Measurements from ENCODE around the gene C16orf74. TPM values are rescaled to one million over a fixed set of nuclear protein-coding genes. Genes with fewer than 3 reads are reported as not detected.

Gene C16orf74
- total and polyA plus RNA-seq, 12 donors: 0.16 to 3.2 (median 0.46) TPM; not detected in 1

GRCh38 chr16:85678016-85678415 lies 72.9 kb downstream of the C16orf74 start:
- Histone ChIP-seq H3K4me1 (replicated peaks in 1 of 2) (peaks cover 15 to 25% of the 10 kb centered on the region in 2 donors), H3K36me3 (replicated peaks in 1 of 2) (peaks cover 0 to 20% of the 10 kb centered on the region in 2 donors), H3K27ac (no peak overlapping the region), H3K9me3 (replicated peaks in 1 of 3) (no peaks in the 10 kb centered on the region), H3K4me3 (no peak overlapping the region), H3K27me3 (no peaks in the 10 kb centered on the region)
- intact Hi-C loops (cut with DNase I): no loop called here
- no peak for TF ChIP-seq POLR2A (IDR thresholded peaks at IDR 0.05)
- TF ChIP-seq CTCF (IDR thresholded peaks at IDR 0.05): no peak
- no peak for DNase-seq
- WGBS, 4 donors: 72 to 90% (median 78%) methylated on average over 8 of the region's 8 CpGs

- Histone ChIP-seq H3K36me3 (replicated peaks in 1 of 2) (peaks cover 0 to 25% of the 10 kb centered on the region in 2 donors), H3K27me3 (no peaks in the 10 kb centered on the region), H3K9me3 (replicated peaks in 1 of 3) (no peaks in the 10 kb centered on the region), H3K4me1 (replicated peaks in 1 of 2) (peaks cover 15 to 25% of the 10 kb centered on the region in 2 donors), H3K4me3 (no peak overlapping the region), H3K27ac (no peak overlapping the region)
- TF ChIP-seq POLR2A (IDR thresholded peaks at IDR 0.05) (no peak), CTCF (IDR thresholded peaks at IDR 0.05) (no peak)
- WGBS, 4 donors: 79 to 88% (median 84%) methylated on average over 6 of the region's 6 CpGs
- DNase-seq: no peak
- intact Hi-C loops (cut with DNase I): no loop called here
Measured at GRCh38 chr16:85677383-85677967, 73.4 kb downstream of the C16orf74 start.

- intact Hi-C loops (cut with DNase I): no loop called here
- TF ChIP-seq POLR2A (IDR thresholded peaks at IDR 0.05): no peak
- TF ChIP-seq CTCF (IDR thresholded peaks at IDR 0.05): no peak
- no peaks in the 10 kb centered on the region for H3K9me3 ChIP-seq (replicated peaks in 1 of 3)
- H3K36me3 ChIP-seq (replicated peaks in 1 of 2): peaks cover 0 to 35% of the 10 kb centered on the region in 2 donors
- 95 to 98% (median 96%) methylated on average over 4 to 7 of the region's 7 CpGs for WGBS, 4 donors
- DNase-seq: no peak
- no peaks in the 10 kb centered on the region for H3K27me3 ChIP-seq
- peaks cover 15 to 25% of the 10 kb centered on the region in 2 donors for H3K4me1 ChIP-seq (replicated peaks in 1 of 2)
- no peak overlapping the region for H3K27ac ChIP-seq
- H3K4me3 ChIP-seq: no peak overlapping the region
Measured at GRCh38 chr16:85676466-85676865, 74.4 kb downstream of the C16orf74 start.

GRCh38 chr16:85675251-85675874 lies 75.5 kb downstream of the C16orf74 start:
- 58 to 65% (median 59%) methylated on average over 4 of the region's 4 CpGs for WGBS, 4 donors
- intact Hi-C loops (cut with DNase I): no loop called here
- Histone ChIP-seq H3K9me3 (replicated peaks in 1 of 3) (no peaks in the 10 kb centered on the region), H3K27me3 (no peaks in the 10 kb centered on the region), H3K36me3 (replicated peaks in 1 of 2) (peaks cover 0 to 44% of the 10 kb centered on the region in 2 donors), H3K4me3 (no peak overlapping the region), H3K4me1 (replicated peaks in 1 of 2) (peaks cover 15 to 25% of the 10 kb centered on the region in 2 donors), H3K27ac (peak overlapping the region in 2 of 5 donors; percentile 89 to 95)
- TF ChIP-seq CTCF (IDR thresholded peaks at IDR 0.05): peak in 5 of 6 experiments; percentile 28 to 48 (median 42)
- TF ChIP-seq POLR2A (IDR thresholded peaks at IDR 0.05): no peak
- no peak for DNase-seq
